Endothelial cell of hepatic sinusoid (primary cell): Measurements from ENCODE around the gene PPP2R3B.
"Not testable (repeated sequence)": the region's sequence is repeated elsewhere in the genome, so short reads cannot be mapped to it uniquely, and the experiment has no call there.

Source experiments
- in situ Hi-C: cut with HindIII; loops from 2 replicates; pipeline ENCODE4 v1.10.0; 2017; ENCODE audit warnings: low sequenced_read_pairs

PPP2R3B gene

DNA sequence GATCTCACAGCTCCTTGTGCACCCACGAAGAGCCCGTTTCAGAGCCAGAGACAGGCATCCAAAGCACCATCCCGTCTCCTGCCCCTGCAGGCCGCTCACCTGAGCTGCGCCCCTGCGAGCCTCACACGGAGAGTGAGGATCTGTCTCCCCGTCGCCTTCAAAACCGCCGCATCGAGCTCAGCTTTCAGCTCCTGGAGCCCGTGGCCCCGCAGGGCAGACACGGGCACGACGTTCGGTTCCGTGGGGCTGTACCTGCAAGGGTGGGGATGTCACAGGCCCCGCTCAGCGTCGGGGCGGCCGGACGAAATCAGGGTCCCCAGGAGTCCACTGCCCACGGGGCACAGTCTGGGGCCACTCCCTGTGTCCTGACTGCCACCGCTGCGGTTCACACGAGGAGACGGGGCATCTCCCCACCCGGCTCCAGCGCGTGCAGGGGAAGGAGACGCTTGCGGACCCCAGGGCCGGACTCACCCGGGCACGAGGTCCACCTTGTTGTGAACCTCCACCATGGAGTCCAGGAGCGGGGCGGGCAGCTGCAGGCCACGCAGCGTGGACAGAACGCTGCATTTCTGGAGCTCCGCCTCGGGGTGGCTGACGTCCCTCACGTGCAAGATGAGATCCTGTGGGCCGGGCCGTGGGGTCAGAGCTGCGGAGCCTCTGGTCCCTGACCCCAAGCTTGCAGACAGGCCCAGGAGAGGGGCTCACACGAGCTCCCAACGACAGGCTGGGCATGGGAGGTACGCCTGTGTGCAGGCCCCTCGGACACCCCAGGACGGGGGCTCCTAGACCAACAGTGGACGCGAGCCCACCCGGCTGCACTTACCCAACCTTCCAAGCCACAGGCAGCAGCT is 79.2 kb downstream of the PPP2R3B start:
- in situ Hi-C loops: no loop called here

DNA sequence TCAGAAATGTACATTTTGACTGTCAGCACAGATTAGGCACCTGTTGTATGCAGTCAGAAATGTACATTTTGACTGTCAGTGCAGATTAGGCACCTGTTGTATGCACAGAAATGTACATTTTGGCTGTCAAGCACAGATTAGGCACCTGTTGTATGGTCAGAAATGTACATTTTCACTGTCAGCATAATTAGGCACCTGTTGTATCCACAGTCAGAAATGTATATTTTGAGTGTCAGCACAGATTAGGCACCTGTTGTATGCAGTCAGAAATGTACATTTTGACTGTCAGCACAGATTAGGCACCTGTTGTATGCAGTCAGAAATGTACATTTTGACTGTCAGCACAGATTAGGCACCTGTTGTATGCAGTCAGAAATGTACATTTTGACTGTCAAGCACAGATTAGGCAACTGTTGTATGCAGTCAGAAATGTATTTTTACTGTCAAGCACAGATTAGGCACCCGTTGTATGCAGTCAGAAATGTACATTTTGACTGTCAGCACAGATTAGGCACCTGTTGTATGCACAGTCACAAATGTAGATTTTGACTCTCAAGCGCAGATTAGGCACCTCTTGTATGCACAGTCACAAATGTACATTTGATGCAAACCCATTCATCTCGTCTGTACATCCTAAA is 80.0 kb downstream of the PPP2R3B start:
- in situ Hi-C loops: not testable (repeated sequence)

DNA sequence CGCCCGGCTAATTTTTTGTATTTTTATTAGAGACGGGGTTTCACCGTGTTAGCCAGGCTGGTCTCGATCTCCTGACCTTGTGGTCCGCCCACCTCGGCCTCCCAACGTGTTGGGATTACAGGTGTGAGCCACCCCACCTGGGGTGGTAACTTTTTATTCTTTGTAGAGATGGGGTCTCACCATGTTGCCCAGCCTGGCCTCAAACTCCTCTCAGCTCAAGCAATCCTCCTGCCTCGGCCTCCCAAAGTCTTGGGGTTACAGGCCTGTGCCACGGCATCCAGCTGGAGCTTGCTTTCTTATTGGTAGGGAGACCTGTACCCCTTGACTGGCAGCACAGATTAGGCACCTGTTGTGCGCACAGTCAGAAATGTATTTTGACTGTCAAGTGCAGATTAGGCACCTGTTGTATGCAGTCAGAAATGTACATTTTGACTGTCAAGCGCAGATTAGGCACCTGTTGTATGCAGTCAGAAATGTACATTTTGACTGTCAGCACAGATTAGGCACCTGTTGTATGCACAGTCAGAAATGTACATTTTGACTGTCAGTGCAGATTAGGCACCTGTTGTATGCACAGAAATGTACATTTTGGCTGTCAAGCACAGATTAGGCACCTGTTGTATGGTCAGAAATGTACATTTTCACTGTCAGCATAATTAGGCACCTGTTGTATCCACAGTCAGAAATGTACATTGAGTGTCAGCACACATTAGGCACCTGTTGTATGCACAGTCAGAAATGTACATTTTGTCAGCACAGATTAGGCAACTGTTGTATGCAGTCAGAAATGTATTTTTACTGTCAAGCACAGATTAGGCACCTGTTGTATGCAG is 80.7 kb downstream of the PPP2R3B start:
- in situ Hi-C loops: not testable (repeated sequence)

DNA sequence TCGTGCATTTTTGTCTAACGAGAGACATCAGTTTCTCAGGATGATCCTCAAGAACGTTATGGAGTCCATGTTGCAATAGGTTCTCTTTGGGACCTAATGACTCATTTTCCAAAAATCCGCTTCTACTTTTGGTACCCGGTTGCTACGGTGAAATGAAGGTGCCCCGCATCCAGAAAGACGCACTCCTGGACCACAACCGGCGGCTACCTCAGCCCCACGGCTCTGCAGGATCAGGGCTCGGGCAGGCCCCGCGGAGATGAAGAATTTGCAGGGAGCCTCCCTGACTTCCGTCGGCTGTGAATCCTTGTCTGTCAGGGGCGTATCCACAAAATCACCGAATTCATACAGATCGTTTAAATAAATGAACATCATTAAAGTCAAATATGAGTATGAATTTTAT is 83.7 kb downstream of the PPP2R3B start:
- in situ Hi-C loops: no loop called here

DNA sequence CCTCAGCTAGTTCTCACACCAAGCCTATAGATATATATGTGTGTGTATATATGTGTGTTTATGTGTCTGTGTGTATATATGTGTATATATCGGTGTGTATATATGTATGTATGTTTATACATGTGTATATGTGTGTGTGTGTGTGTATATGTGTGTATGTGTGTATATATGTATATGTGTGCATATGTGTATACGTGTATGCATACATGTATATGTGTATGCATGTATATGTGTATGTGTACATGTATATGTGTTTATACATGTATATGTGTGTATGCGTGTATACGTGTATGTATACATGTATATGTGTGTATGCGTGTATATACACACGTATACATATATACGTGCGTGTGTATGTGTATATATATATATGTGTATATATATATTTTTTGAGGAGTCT is 86.4 kb downstream of the PPP2R3B start:
- in situ Hi-C loops: no loop called here

DNA sequence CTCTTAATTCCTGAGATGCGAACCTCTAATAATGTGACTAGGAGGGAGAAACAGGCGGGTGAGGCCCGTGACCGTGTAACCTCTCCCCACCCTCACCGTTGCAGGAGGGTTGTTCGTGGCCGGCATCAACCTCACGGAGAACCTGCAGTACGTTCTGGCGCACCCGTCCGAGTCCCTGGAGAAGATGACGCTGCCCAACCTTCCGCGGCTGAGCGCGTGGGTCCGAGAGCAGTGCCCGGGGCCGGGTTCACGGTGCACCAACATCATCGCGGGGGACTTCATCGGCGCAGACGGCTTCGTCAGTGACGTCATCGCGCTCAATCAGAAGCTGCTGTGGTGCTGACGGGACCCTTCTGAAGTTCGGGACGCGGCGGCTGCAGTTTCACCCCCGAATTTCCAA is 87.7 kb downstream of the PPP2R3B start:
- in situ Hi-C loops: no loop called here

DNA sequence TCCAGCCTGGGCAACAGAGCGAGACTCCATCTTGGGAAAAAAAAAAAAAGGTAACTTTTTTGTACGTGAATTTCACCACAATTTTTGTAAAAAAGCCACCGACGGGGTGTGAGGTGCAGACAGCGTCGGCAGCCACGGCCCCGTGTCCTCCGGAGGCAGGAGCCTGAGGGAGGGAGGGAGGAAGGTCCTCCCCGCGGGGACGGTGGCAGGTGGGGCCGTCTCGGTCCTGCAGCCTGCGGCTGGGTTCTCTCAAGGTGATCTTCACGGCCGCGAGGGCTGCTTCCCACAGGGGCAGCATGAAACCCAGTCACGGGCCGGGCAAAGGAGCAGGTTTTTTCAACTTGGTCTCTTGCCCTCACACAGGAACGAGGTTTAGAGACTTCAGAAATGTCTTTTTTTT is 91.6 kb downstream of the PPP2R3B start:
- in situ Hi-C loops: no loop called here

DNA sequence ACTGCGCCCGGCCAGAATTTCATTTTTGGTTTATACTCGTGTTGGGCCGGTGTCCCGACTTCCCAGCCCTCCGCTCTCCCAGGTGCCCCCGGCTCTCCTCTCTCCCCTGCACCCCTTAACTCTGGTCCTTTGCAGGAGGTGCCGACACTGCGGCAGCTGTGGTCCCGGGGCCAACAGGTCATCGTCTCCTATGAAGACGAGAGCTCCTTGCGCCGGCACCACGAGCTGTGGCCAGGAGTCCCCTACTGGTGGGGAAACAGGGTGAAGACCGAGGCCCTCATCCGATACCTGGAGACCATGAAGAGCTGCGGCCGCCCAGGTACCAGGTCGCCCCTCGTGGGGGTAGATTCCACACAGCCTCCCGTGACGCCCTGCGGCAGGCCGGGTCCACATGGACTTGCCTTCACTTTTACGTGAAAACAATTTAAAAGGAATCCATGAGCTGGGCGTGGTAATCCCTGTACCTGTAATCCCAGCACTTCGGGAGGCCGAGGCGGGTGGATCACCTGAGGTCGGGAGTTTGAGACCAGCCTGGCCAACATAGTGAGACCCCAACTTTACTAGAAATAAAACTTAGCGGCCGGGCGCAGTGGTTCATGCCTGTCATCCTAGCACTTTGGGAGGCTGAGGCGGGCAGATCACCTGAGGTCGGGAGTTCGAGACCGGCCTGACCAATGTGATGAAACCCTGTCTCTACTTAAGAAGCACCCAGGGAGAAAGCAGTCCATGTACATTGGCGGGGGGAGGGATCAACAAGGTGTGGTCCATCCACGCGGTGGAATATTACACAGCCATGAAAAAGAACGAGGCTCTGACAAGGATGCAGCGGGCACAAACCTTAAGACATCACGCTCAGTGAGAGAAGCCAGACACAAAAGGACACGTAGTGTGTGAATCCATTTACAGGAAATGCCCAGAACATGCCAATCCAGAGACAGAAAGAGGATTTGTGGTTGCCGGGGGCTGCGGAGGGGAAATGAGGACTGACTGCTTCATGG is 93.5 kb downstream of the PPP2R3B start:
- in situ Hi-C loops: no loop called here

DNA sequence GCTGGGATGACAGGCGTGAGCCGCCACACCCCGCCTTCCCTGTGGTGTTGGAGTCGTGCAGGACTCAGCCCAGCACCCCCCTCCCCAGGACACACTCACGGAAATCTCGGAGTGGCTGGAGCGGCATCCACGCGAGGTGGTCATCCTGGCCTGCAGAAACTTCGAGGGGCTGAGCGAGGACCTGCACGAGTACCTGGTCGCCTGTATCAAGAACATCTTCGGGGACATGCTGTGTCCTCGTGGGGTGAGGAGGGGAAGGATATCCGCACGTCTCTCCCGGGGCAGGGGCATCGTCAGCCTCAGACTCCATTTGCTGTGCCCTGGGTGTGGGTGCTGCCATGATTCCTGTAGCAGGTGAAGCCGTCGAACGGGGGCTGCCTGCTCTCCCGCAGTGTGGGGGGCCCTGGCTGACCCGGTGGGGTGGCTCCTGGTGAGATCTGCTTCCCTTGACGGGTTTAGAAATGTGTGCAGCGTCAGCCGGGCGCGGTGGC is 95.3 kb downstream of the PPP2R3B start:
- in situ Hi-C loops: no loop called here

DNA sequence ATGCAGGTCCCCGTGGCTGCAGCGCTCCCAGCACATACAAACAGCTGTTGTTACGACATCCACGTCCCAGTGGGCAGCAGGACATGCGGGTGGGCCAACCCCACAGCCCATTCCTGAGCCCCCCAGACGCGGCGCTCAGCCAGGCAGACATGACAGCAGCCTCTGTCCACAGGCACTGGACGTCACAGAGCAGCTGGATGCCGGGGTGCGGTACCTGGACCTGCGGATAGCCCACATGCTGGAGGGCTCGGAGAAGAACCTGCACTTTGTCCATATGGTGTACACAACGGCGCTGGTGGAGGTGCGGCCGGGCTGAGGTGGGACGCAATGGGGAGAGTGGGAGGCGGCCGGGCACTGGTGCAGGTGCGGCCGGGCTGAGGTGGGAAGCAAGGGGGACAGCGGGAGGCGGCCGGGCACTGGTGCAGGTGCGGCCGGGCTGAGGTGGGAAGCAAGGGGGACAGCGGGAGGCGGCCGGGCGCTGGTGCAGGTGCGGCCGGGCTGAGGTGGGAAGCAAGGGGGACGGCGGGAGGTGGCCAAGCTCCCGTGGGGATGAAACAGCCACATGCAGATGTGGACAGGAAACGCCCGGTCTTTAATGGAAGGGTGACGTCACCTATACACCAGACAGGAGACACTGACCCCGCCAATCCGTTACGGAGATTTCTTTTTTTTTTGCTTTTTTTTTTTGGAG is 96.1 kb downstream of the PPP2R3B start:
- in situ Hi-C loops: no loop called here

DNA sequence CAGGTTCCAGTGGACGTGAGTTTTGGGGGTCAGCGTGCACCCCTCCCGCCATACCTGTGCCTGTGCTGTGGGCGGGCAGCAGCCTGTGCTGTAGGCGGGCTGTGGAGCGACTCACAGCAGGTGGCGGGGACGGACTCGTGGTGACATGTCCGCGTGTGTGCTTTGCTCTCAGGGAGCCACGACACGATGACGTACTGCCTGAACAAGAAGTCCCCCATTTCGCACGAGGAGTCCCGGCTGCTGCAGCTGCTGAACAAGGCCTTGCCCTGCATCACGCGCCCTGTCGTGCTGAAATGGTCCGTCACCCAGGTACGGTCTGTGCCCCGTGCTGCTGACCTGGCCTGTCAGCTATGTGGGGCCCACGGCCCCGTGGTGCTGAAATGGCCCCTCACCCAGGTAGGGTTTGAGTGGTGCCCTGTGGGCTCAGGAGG is 98.1 kb downstream of the PPP2R3B start:
- in situ Hi-C loops: no loop called here

DNA sequence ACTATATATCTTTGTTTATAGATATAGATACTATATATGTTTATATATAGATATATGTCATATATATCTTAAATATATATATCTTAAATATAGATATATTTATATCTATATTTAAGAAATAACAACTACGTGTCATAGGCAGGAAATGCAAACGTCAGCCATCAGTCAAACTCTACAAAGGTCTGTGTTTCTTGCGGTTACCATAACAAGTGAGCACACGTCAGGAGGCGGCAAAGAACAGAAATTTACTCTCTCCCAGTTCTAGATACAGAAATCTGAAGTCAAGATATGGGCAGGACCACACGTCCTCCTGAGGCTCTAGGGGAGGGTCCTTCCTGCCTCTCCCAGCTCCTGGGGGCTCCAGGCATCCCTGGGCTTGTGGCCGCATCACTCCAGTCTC is 99.0 kb downstream of the PPP2R3B start:
- in situ Hi-C loops: no loop called here

DNA sequence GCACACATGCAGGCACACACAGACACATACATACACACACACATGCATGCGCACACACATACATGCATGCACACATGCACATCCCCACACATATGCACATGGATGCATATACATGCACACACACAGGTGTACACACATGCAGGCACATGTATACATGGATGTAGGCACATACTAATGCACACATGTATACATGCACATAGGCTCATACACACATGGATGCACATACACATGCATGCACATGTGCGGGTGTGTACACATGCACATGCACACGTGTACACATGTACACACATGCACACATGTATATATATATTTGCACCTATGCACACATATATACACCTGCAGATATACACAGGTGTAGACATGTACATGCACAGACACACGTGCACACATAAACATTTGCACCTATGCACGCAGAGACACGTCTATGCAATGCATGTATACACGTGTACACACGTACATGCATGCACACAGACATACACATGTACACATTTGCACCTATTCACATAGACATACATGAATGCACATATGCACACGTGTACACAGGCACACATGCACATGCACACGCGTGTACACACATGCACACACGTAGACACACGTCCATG is 101.5 kb downstream of the PPP2R3B start:
- in situ Hi-C loops: no loop called here
